ENCODE data around the gene MECP2.

DNA sequence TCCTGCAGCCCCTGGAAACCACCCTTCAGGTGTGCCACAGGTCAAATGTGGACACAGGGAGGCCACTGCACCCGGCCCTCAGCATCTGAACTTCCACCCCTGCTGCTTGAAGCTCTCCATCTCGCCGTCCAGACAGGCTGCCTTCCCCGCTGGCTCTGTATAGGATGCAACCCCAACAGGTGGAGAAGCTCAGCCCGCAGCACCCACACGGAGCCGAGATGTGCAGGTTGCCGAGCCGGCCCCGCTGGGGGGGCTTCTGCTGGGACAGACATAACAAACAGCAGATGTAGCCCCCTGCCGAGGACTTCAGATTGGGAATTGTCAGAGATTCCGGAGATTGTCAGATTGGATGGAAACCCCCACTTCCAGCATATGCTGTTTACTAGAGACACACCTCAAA lies 104.4 kb downstream of the MECP2 start:
- TF ChIP-seq CREM (IDR thresholded peaks at IDR 0.05; ENCODE audit: low read depth) (no peak), CREB1 (IDR thresholded peaks at IDR 0.05; ENCODE audit: low read depth) (no peak)

Data from GM12878 (cell line).